ENCODE results near the gene CUL9. TPM values are rescaled to one million over a fixed set of nuclear protein-coding genes. Genes with fewer than 3 reads are reported as not detected.
A peak's percentile ranks its signal among the peaks of the same experiment; 100 is the strongest.

The CUL9 gene
- total RNA-seq, 1 donor from 2014 or later = 51.6 TPM

- peaks cover 6% of the 10 kb centered on the region for H3K9me3 Mint-ChIP-seq (ENCODE audit: unreplicated experiment)
- no peak for DNase-seq
- no peak overlapping the region for H3K27ac Mint-ChIP-seq (ENCODE audit: unreplicated experiment)
- H3K36me3 Mint-ChIP-seq (ENCODE audit: unreplicated experiment) = no peaks in the 10 kb centered on the region
- peaks cover 15% of the 10 kb centered on the region for H3K4me1 Mint-ChIP-seq (ENCODE audit: low read depth, unreplicated experiment)
- H3K4me3 Mint-ChIP-seq (ENCODE audit: unreplicated experiment) = peak overlapping the region; percentile 6
- no peak for TF ChIP-seq CTCF (IDR thresholded peaks at IDR 0.05; ENCODE audit: partially characterized antibody, unreplicated experiment)
- H3K27me3 Mint-ChIP-seq (ENCODE audit: unreplicated experiment) = peaks cover 6% of the 10 kb centered on the region
Measured at GRCh38 chr6:43147691-43148477, 34.1 kb upstream of the CUL9 start.

GRCh38 chr6:43149265-43149664 lies 32.7 kb upstream of the CUL9 start:
- H3K27ac Mint-ChIP-seq (ENCODE audit: unreplicated experiment) = no peak overlapping the region
- H3K27me3 Mint-ChIP-seq (ENCODE audit: unreplicated experiment) = peaks cover 5% of the 10 kb centered on the region
- peaks cover 6% of the 10 kb centered on the region for H3K4me1 Mint-ChIP-seq (ENCODE audit: low read depth, unreplicated experiment)
- no peak for TF ChIP-seq CTCF (IDR thresholded peaks at IDR 0.05; ENCODE audit: partially characterized antibody, unreplicated experiment)
- DNase-seq = no peak
- H3K9me3 Mint-ChIP-seq (ENCODE audit: unreplicated experiment) = peaks cover 6% of the 10 kb centered on the region
- H3K36me3 Mint-ChIP-seq (ENCODE audit: unreplicated experiment) = no peaks in the 10 kb centered on the region
- H3K4me3 Mint-ChIP-seq (ENCODE audit: unreplicated experiment) = no peak overlapping the region

- peaks cover 3% of the 10 kb centered on the region for H3K4me1 Mint-ChIP-seq (ENCODE audit: low read depth, unreplicated experiment)
Measured at GRCh38 chr6:43150051-43150751, 31.8 kb upstream of the CUL9 start.

GRCh38 chr6:43159599-43159998 lies 22.4 kb upstream of the CUL9 start:
- TF ChIP-seq CTCF (IDR thresholded peaks at IDR 0.05; ENCODE audit: partially characterized antibody, unreplicated experiment) = no peak
- no peaks in the 10 kb centered on the region for H3K4me1 Mint-ChIP-seq (ENCODE audit: low read depth, unreplicated experiment)

More at GRCh38 chr6:43150051-43150751, 31.8 kb upstream of the CUL9 start:
- Mint-ChIP-seq H3K9me3 (ENCODE audit: unreplicated experiment) (peaks cover 6% of the 10 kb centered on the region), H3K36me3 (ENCODE audit: unreplicated experiment) (no peaks in the 10 kb centered on the region), H3K27me3 (ENCODE audit: unreplicated experiment) (peaks cover 4% of the 10 kb centered on the region), H3K27ac (ENCODE audit: unreplicated experiment) (peak overlapping the region; percentile 22), H3K4me3 (ENCODE audit: unreplicated experiment) (no peak overlapping the region)
- no peak for DNase-seq
- TF ChIP-seq CTCF (IDR thresholded peaks at IDR 0.05; ENCODE audit: partially characterized antibody, unreplicated experiment) = no peak

GRCh38 chr6:43163899-43164298 lies 18.1 kb upstream of the CUL9 start:
- Mint-ChIP-seq H3K4me1 (ENCODE audit: low read depth, unreplicated experiment) (no peaks in the 10 kb centered on the region), H3K9me3 (ENCODE audit: unreplicated experiment) (peaks cover 1% of the 10 kb centered on the region), H3K4me3 (ENCODE audit: unreplicated experiment) (no peak overlapping the region), H3K36me3 (ENCODE audit: unreplicated experiment) (no peaks in the 10 kb centered on the region), H3K27me3 (ENCODE audit: unreplicated experiment) (peaks cover 3% of the 10 kb centered on the region), H3K27ac (ENCODE audit: unreplicated experiment) (no peak overlapping the region)
- no peak for TF ChIP-seq CTCF (IDR thresholded peaks at IDR 0.05; ENCODE audit: partially characterized antibody, unreplicated experiment)
- no peak for DNase-seq

More at GRCh38 chr6:43159599-43159998, 22.4 kb upstream of the CUL9 start:
- peaks cover 1% of the 10 kb centered on the region for H3K9me3 Mint-ChIP-seq (ENCODE audit: unreplicated experiment)
- H3K36me3 Mint-ChIP-seq (ENCODE audit: unreplicated experiment) = no peaks in the 10 kb centered on the region
- DNase-seq = no peak
- H3K27ac Mint-ChIP-seq (ENCODE audit: unreplicated experiment) = no peak overlapping the region
- no peak overlapping the region for H3K4me3 Mint-ChIP-seq (ENCODE audit: unreplicated experiment)
- peaks cover 2% of the 10 kb centered on the region for H3K27me3 Mint-ChIP-seq (ENCODE audit: unreplicated experiment)
